Gastroesophageal sphincter (tissue), 4 donors: ENCODE measurements around the gene DNASE1. TPM values are rescaled to one million over a fixed set of nuclear protein-coding genes. Genes with fewer than 3 reads are reported as not detected.
A peak's percentile ranks its signal among the peaks of the same experiment; 100 is the strongest.

ENCODE experiments used
- ATAC-seq: fragments of 150-250 bp; one replicate; pipeline ENCODE4 v1.9.1; 2016; ENCODE audit warnings: mild to moderate bottlenecking, moderate library complexity
- H3K27ac ChIP-seq, 4 donors: fragments of 200-600 bp; sonication (generic) in 3 of 4; 1 replicate in 3 of 4; 2 replicates in 1 of 4; pipeline ENCODE4 v1.5.1; 2016 to 2019
- H3K27me3 ChIP-seq: fragments of 200-600 bp; sonication (generic); one replicate; pipeline ENCODE4 v1.5.1; 2019
- H3K36me3 ChIP-seq, 2 donors: fragments of 200-600 bp; sonication (generic); one replicate each; pipeline ENCODE4 v1.5.1; 2019; ENCODE audit warnings: control low read depth in 1 of 2
- H3K4me1 ChIP-seq, 3 donors: fragments of 200-600 bp; sonication (generic); 1 replicate in 2 of 3; 2 replicates in 1 of 3; pipeline ENCODE4 v1.5.1; 2016 to 2019; ENCODE audit warnings: control low read depth in 2 of 3
- H3K4me3 ChIP-seq, 2 donors: fragments of 200-600 bp; sonication (generic); one replicate each; pipeline ENCODE4 v1.5.1; 2019; ENCODE audit warnings: mild to moderate bottlenecking in 1 of 2, moderate library complexity in 1 of 2
- H3K9me3 ChIP-seq, 3 donors: fragments of 200-600 bp; sonication (generic); one replicate each; pipeline ENCODE4 v1.5.1; 2017 to 2019; ENCODE audit warnings: control low read depth in 2 of 3
- CTCF ChIP-seq, 4 experiments: fragments of 200-600 bp in 2 of 4; fragments of 450-650 bp in 2 of 4; sonication (generic) in 1 of 4; IDR thresholded peaks; one replicate each; pipeline ENCODE4 v1.5.1; 2017 to 2019; ENCODE audit warnings: antibody characterized with exemption in 4 of 4, mild to moderate bottlenecking in 2 of 4, moderate library complexity in 2 of 4
- EP300 ChIP-seq: sonication (generic); formaldehyde crosslinking; IDR thresholded peaks from one replicate; pipeline ENCODE4 v1.6.1; 2017; ENCODE audit warnings: antibody characterized with exemption, mild to moderate bottlenecking
- POLR2A ChIP-seq, 2 donors: fragments of 450-650 bp; IDR thresholded peaks; one replicate each; pipeline ENCODE4 v1.6.1; 2017; ENCODE audit warnings: antibody characterized with exemption in 2 of 2, mild to moderate bottlenecking in 2 of 2, moderate library complexity in 1 of 2
- POLR2AphosphoS5 ChIP-seq: sonication (generic); formaldehyde crosslinking; IDR thresholded peaks from one replicate; pipeline ENCODE4 v1.6.1; 2017; ENCODE audit warnings: antibody characterized with exemption
- WGBS, 2 donors: methylation state at CpG; one replicate each; pipeline ENCODE4 v1.1.5; 2018; ENCODE audit warnings: low coverage in 1 of 2; 5-methylcytosine and 5-hydroxymethylcytosine counted together
- total RNA-seq, 4 donors: library from RNA; depleted of rRNA; stranded (reverse); fragments of >200 nt; gene quantifications; one replicate each; pipeline ENCODE4 v1.1.0, GENCODE V29; 2016

DNASE1 gene
- total RNA-seq, 4 donors from 2014 or later, result 7.1 to 20.9 (median 11.0) TPM

- no peak for TF ChIP-seq POLR2A (IDR thresholded peaks at IDR 0.05)
- no peak for TF ChIP-seq EP300
- no peak for TF ChIP-seq CTCF (IDR thresholded peaks at IDR 0.05)
- H3K4me3 ChIP-seq, result no peak overlapping the region
- peaks cover 0 to 9% of the 10 kb centered on the region in 2 donors for H3K36me3 ChIP-seq
- WGBS, 2 donors, result 71 to 82% methylated on average over 8 to 12 of the region's 13 CpGs
- H3K27ac ChIP-seq, result no peak overlapping the region
- no peaks in the 10 kb centered on the region for H3K4me1 ChIP-seq
- no peaks in the 10 kb centered on the region for H3K9me3 ChIP-seq
- H3K27me3 ChIP-seq, result no peaks in the 10 kb centered on the region
- ATAC-seq, result peak; percentile 22
These were observed 42.1 kb downstream of the DNASE1 start for GRCh38 chr16:3696425-3697218.

DNA sequence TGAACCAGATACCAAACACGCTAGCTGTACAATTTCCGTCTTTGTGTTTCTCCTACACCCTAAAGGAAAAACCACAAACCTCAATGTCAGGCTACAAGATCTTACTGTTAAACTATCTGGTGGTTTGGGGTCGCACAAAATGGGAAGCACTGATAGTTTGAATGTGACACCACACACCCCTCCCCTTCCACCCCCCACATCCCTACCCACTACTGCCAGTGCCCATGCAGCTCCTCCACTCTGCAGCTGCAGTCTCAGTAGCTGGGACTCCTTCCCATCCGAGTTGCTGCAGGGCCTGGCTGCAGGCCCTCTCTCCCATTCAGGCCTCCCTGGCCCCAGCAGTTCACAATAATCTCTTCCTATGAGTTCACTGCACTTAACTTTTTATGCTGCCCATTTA lies 44.5 kb downstream of the DNASE1 start:
- no peak for TF ChIP-seq CTCF (IDR thresholded peaks at IDR 0.05)
- TF ChIP-seq EP300, result no peak
- TF ChIP-seq POLR2AphosphoS5, result no peak
- no peak for TF ChIP-seq POLR2A (IDR thresholded peaks at IDR 0.05)
- 73 to 75% methylated on average over 4 of the region's 4 CpGs for WGBS, 2 donors
- no peaks in the 10 kb centered on the region for H3K27me3 ChIP-seq
- H3K4me1 ChIP-seq, result no peaks in the 10 kb centered on the region
- no peak overlapping the region for H3K4me3 ChIP-seq
- H3K9me3 ChIP-seq, result no peaks in the 10 kb centered on the region
- ATAC-seq, result no peak
- H3K27ac ChIP-seq, result no peak overlapping the region
- H3K36me3 ChIP-seq, result peaks cover 0 to 19% of the 10 kb centered on the region in 2 donors

DNA sequence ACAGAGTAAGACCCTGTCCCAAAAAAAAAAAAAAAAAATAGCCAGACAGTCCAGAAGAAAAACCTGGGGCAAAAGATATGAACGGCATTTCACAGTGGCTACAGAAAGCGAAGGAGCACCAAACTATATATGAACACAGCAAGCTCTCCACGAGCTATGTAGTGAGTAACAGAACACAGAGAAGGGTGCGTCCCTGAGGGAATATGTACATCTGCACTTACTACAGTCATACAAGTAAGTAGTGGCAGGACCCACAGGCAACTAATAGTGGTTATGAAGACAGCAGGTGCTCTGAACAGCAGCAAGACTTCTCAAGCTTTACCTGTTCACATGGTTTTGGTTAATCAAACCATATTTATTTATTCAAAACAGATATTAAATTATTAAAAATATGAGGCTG lies 47.0 kb downstream of the DNASE1 start:
- H3K4me3 ChIP-seq, result no peak overlapping the region
- no peaks in the 10 kb centered on the region for H3K27me3 ChIP-seq
- no peak for ATAC-seq
- H3K27ac ChIP-seq, result no peak overlapping the region
- 84 to 87% methylated on average over 3 to 4 of the region's 4 CpGs for WGBS, 2 donors
- TF ChIP-seq CTCF (IDR thresholded peaks at IDR 0.05) (no peak), POLR2AphosphoS5 (no peak), EP300 (no peak), POLR2A (IDR thresholded peaks at IDR 0.05) (no peak)
- no peaks in the 10 kb centered on the region for H3K9me3 ChIP-seq
- H3K4me1 ChIP-seq, result no peaks in the 10 kb centered on the region
- H3K36me3 ChIP-seq, result peaks cover 0 to 10% of the 10 kb centered on the region in 2 donors

DNA sequence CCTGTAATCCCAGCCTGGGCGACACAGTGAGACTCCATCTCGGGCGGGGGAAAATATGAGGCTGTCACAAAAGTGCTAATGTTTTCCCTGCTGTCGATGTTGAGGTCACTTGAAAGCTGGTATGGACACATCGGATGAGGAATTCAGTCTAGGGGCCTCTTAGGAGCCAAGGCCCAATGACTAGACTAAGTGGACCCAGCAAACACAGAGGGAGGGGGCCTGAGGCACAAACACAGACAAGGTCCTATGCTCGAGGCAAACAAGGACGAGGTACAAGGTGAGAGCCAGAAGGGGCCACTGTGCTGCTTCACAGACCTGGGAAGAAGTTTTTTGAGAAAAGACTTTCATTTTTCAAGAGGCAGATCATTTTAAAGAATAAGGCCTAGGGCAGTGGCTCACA lies 47.6 kb downstream of the DNASE1 start:
- no peak overlapping the region for H3K27ac ChIP-seq
- 96 to 100% methylated on average over 3 to 6 of the region's 7 CpGs for WGBS, 2 donors
- TF ChIP-seq CTCF (IDR thresholded peaks at IDR 0.05) (no peak), POLR2AphosphoS5 (no peak), EP300 (no peak), POLR2A (IDR thresholded peaks at IDR 0.05) (no peak)
- no peak for ATAC-seq
- no peaks in the 10 kb centered on the region for H3K4me1 ChIP-seq
- H3K4me3 ChIP-seq, result no peak overlapping the region
- H3K27me3 ChIP-seq, result no peaks in the 10 kb centered on the region
- peaks cover 0 to 10% of the 10 kb centered on the region in 2 donors for H3K36me3 ChIP-seq
- no peaks in the 10 kb centered on the region for H3K9me3 ChIP-seq
